GM10266 (cell line): ENCODE results near the gene CCDC85C.

ENCODE experiments used
- DNase-seq: peaks from one replicate; pipeline ENCODE4 v3.0.0; 2012; ENCODE audit errors: extremely low spot score
- TF ChIP-seq, protein P1 (sequence below): IDR thresholded peaks from 2 replicates; pipeline ENCODE4 v1.5.1; 2012; ENCODE audit warnings: mild to moderate bottlenecking, low read depth; ENCODE audit not compliant: control insufficient read depth, insufficient read depth; ENCODE audit errors: missing control alignments

The CCDC85C gene

DNA sequence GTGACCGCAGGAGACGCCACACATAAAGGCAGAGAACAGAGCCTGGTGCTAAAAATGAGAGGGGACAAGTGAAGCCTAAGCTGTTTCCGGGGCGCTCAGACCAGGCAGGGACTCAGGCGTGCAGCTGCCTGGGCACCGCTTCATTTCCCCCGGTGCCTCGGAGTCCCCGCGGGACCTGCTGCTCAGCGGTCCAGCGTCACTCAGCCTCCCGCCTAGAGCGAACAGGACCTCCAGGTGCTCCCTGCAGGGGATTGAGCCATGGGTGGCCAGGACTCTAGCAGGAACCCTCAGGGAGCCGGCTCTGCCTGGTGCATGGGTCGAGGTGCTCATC lies 31.0 kb downstream of the CCDC85C start:
- no peak for DNase-seq

DNA sequence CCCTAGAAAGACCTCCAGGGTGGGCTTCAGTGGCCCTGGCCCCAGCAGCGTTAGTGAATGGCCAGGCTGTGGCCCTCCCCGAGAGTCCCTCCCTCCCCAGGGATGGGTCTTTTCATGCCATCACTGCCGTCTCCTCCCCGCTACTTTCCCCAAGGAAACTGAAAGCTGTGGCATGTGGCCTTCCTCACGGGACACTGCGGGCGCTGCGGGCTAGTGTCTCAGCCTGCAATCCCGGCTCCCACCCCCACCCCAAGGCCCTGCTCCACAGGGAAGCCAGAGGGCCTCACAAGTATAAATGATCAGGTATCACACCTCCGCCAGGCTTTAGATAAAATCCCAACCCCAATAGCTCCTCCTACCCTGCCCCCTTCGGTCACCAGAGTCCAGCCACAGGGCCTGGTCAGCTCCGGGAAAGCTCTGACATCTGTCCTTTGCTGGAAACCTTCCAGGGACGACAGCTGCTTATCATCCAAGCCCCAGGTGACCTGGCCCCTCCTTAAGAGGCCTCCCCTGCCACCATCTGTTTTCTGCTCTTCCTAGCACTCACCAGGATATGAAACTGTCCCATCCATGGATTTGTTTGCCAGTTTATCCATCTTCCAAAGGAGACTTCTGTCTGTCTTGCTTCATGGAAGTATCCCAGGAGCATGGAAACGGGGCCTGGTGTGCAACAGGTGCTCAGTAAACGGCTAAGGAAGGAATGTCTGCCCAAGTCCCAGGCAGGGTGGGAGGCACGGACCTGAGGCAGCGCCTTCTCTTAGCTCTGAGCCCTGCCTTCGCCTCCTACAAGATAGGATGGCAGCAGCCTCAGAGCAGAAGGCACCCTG lies 31.6 kb downstream of the CCDC85C start:
- no peak for DNase-seq
- TF ChIP-seq, protein P1, sequence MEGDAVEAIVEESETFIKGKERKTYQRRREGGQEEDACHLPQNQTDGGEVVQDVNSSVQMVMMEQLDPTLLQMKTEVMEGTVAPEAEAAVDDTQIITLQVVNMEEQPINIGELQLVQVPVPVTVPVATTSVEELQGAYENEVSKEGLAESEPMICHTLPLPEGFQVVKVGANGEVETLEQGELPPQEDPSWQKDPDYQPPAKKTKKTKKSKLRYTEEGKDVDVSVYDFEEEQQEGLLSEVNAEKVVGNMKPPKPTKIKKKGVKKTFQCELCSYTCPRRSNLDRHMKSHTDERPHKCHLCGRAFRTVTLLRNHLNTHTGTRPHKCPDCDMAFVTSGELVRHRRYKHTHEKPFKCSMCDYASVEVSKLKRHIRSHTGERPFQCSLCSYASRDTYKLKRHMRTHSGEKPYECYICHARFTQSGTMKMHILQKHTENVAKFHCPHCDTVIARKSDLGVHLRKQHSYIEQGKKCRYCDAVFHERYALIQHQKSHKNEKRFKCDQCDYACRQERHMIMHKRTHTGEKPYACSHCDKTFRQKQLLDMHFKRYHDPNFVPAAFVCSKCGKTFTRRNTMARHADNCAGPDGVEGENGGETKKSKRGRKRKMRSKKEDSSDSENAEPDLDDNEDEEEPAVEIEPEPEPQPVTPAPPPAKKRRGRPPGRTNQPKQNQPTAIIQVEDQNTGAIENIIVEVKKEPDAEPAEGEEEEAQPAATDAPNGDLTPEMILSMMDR: no peak

More for the DNA sequence above, 31.0 kb downstream of the CCDC85C start:
- TF ChIP-seq, protein P1: no peak

DNA sequence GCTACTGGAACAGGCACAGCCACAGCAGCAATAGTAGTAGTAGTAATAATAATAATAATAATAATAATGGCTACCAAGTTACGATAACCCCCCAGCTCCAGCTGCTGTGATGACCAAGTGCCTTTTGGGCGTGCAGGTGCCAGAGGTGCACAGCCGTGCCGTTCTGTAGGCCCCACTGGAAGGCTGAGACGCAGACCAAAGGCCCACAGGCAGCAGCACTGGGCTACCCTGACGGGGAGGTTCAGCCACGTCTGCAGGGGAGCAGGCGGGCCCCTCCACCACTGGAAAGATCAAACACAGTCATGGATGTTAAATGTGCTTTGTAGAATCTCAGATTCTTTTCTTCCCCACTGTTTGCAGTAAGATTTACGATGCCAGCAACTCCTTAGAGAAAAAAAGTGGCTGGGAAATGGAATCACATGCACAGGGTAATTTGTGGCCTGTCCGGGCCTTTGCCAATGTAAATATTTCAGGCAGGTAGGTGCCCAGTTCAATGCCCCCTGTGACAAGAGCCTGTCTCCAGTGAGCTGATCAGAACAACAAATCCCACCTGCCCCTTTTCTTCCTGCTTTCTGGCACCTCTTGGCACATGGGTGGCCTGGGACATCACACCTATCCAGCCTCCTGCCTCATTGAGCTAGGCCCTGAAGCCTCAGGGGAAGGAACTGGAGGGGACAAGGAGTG lies 32.6 kb downstream of the CCDC85C start:
- TF ChIP-seq, protein P1: no peak
- DNase-seq: no peak

DNA sequence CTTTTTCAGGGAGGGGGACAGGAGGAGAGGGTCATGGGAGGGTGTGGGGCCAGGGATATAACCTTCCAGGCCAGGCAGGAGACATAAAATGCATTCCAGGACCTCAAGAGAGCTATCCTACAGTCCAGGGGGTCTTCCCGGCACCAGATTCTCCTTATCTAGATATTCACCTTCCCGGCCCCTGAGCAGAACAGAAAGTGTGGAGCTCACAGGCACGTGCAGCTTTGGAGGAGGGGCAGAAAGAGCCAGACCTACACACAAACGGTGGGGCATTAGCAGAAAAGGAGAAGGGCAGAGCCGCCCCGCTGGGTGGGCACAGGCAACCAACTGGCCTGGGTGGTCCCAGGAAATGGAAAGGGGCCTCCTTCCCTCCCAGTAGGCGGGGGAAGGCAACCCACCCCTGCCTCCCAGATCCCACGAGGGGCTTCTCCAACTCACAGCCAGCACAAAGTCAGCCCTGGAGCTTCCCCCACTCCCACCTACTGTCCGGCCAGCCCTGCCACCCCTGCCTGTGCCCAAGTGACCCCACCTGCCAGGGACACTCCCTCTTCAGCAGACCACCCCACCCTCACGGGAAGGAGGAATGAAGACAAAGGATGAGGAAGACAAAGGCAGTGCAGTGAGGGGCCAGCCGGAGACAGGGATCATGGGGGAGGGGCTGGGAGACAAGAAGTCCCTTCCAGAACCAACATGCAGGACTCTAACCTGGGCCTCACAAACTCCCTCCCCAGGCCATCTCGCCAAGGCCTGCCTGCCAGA lies 33.3 kb downstream of the CCDC85C start:
- TF ChIP-seq, protein P1: no peak
- DNase-seq: no peak

DNA sequence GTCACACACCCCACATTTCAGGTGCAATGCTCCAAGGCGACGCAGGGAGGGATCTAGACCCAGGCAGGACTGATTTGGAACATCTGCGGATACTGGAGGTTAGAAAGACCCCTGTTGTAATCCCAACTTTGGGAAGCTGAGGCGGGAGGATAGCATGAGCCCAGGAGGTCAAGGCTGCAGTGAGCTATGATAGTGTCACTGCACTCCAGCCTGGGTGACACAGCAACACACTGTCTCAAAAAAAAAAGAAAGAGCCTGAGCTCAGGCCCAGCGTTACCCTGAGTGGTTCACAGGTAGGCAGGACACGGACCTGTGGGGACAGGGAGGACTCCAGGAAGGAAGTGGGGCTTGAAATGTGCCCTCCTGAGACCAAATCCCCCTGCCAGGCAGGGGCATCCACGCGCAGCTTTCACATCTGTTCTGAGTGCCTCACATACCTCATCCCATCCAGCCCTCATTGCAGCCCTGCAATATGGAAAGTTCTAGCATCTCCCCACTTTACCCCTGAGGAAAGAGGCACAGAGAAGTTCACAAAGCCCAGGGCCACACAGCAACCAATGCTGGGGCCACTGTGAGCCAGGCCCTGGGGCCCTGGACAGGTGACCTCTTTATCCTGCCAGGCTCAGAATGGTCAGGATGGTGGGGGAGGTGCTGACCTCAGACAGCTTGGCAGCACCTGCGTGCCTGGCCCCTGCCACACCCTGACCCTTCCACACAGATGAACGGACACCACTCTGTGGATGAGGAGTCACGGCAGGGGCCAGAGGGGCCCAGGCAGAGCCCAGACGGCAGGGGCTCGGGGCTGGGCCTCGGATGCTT lies 34.1 kb downstream of the CCDC85C start:
- TF ChIP-seq, protein P1: no peak
- no peak for DNase-seq

DNA sequence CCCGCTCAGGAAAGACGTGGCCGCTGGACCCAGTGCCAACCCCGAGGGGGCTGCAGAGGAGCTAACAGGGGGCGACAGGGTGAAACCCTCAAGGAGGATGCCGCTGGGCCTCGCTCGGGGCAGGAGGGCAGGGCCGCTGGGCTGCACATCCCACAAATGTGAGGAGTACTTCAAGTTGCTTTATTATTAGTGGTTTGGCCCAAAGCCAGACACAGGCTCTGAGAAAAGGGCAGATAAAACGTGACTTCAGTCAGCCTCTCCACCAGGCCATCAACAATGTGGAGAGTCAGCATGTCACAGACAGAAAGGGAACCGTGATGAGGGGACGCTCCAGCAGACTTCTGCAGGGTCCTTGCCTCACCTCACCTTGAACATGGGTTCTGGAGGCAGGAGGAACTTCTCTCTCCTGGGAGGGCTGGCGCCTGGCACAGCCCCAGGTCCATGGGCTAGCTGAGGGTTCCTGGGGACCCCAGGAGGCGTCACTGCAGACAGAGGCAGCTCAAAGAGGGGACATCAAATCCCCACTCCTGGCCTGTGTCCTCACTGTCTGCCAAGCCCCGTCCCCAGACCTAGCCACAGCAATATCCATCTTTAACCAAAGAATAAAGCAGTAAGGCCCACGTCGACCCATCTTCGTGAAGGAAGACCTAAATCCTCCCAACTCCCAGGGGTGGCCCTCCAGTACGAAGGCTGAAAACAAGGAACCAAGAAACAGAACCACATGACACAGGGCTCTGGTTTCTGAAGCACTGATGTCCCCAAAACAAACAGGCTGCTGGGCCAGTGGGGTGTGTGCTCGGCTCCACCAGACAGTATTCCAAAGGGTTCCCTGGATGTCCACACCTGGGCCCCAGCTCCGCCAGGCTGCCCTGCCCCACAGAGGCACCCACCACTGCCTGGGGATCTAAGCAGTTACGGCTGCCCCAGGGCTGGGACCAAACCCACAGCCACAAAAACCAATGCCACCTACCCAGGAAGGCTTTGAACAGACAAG lies 35.1 kb downstream of the CCDC85C start:
- TF ChIP-seq, protein P1: no peak
- no peak for DNase-seq
